GM19238 (cell line): Measurements from ENCODE around the gene SSBP3.
"Not testable (repeated sequence)": the region's sequence is repeated elsewhere in the genome, so short reads cannot be mapped to it uniquely, and the experiment has no call there.

Experiments used
- DNase-seq: peaks from one replicate; pipeline ENCODE4 v3.0.0; 2011; ENCODE audit warnings: low spot score; ENCODE audit not compliant: insufficient read length

SSBP3 gene

GRCh38 chr1:54406339-54407153 lies at the start of gene SSBP3:
TSS of gene SSBP3 (minus strand) at chr1:54406394.
- DNase-seq, result peak; percentile 97

GRCh38 chr1:54453509-54453908 lies 47.3 kb upstream of the SSBP3 start:
- no peak for DNase-seq

- no peak for DNase-seq
Observed at GRCh38 chr1:54453022-54453421, 46.8 kb upstream of the SSBP3 start.

GRCh38 chr1:54449431-54449830 lies 43.2 kb upstream of the SSBP3 start:
- not testable (repeated sequence) for DNase-seq

GRCh38 chr1:54448801-54449200 lies 42.6 kb upstream of the SSBP3 start:
- DNase-seq, result not testable (repeated sequence)

- not testable (repeated sequence) for DNase-seq
Observed at GRCh38 chr1:54447081-54447480, 40.9 kb upstream of the SSBP3 start.

- no peak for DNase-seq
Observed at GRCh38 chr1:54442185-54442584, 36.0 kb upstream of the SSBP3 start.

- no peak for DNase-seq
Observed at GRCh38 chr1:54439550-54440223, 33.5 kb upstream of the SSBP3 start.

- DNase-seq, result no peak
Observed at GRCh38 chr1:54437783-54438182, 31.6 kb upstream of the SSBP3 start.

GRCh38 chr1:54436826-54437225 lies 30.6 kb upstream of the SSBP3 start:
- no peak for DNase-seq

GRCh38 chr1:54429838-54430237 lies 23.6 kb upstream of the SSBP3 start:
- no peak for DNase-seq

GRCh38 chr1:54428837-54429518 lies 22.8 kb upstream of the SSBP3 start:
- no peak for DNase-seq

- no peak for DNase-seq
Observed at GRCh38 chr1:54425152-54425584, 19.0 kb upstream of the SSBP3 start.

GRCh38 chr1:54424398-54424797 lies 18.2 kb upstream of the SSBP3 start:
- DNase-seq, result no peak

- no peak for DNase-seq
Observed at GRCh38 chr1:54421101-54421504, 14.9 kb upstream of the SSBP3 start.

GRCh38 chr1:54418598-54418997 lies 12.4 kb upstream of the SSBP3 start:
- not testable (repeated sequence) for DNase-seq

GRCh38 chr1:54417123-54417522 lies 10.9 kb upstream of the SSBP3 start:
- no peak for DNase-seq

- DNase-seq, result no peak
Observed at GRCh38 chr1:54416435-54416834, 10.2 kb upstream of the SSBP3 start.

GRCh38 chr1:54415991-54416390 lies 9.8 kb upstream of the SSBP3 start:
- no peak for DNase-seq

GRCh38 chr1:54415533-54415932 lies 9.3 kb upstream of the SSBP3 start:
- DNase-seq, result no peak

GRCh38 chr1:54413732-54414131 lies 7.5 kb upstream of the SSBP3 start:
- no peak for DNase-seq

- DNase-seq, result no peak
Observed at GRCh38 chr1:54413295-54413694, 7.1 kb upstream of the SSBP3 start.
